GM08714 (cell line): ENCODE results near the gene COL23A1.
"Not testable (repeated sequence)": the region's sequence is repeated elsewhere in the genome, so short reads cannot be mapped to it uniquely, and the experiment has no call there.

Experiments
- H3K4me3 ChIP-seq: fragments of 200-500 bp; sonication (Bioruptor generic); 2 replicates; pipeline ENCODE4 v1.5.1; 2014; ENCODE audit warnings: mild to moderate bottlenecking, low read length, inconsistent platforms
- ZNF274 ChIP-seq: IDR thresholded peaks from 2 replicates; pipeline ENCODE4 v1.6.1; 2012; ENCODE audit warnings: mild to moderate bottlenecking, low read depth, low read length

Gene COL23A1

DNA sequence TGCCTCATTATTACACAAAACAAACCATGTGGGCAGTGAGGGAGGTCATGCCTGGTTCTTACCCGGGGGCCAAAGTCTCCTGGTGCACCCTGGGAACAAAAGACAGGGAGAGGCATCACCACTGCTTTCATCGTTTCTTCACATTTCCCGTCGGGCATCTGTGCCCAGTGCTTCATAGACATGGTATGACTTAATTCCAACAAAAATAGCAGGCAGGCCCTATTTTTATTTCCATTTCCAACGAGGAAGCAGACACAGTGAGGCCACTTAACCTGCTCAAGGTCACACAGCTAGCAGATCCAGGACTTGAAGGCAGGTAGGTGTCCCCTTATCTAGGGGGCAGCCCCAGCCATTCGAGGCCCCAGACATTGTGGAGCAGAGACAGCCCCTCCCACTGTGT is 322.9 kb downstream of the COL23A1 start:
- no peak for TF ChIP-seq ZNF274
- H3K4me3 ChIP-seq: no peak overlapping the region

- TF ChIP-seq ZNF274: no peak
- H3K4me3 ChIP-seq: no peak overlapping the region
These were observed 323.6 kb downstream of the COL23A1 start for GRCh38 chr5:178266581-178266980.

- TF ChIP-seq ZNF274: no peak
- no peak overlapping the region for H3K4me3 ChIP-seq
These were observed 324.4 kb downstream of the COL23A1 start for GRCh38 chr5:178265746-178266145.

DNA sequence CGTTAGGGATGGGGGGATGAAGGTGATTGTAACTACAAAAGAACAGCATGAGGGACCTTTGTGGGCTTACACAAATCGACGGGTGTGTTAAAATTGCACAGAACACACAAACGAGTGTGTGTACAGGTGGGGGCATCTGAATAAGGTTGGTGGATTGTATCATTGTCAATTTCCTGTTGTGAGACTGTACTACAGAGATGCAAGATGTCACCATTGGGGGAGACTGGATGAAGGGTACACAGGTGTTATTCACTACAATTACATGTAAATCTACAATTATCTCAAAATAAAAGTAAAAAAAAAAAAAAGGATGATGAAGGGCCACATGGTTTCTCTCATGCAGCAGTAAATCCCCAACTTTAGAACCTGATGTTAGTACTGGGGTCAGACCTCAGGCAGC is 326.1 kb downstream of the COL23A1 start:
- H3K4me3 ChIP-seq: no peak overlapping the region
- no peak for TF ChIP-seq ZNF274

DNA sequence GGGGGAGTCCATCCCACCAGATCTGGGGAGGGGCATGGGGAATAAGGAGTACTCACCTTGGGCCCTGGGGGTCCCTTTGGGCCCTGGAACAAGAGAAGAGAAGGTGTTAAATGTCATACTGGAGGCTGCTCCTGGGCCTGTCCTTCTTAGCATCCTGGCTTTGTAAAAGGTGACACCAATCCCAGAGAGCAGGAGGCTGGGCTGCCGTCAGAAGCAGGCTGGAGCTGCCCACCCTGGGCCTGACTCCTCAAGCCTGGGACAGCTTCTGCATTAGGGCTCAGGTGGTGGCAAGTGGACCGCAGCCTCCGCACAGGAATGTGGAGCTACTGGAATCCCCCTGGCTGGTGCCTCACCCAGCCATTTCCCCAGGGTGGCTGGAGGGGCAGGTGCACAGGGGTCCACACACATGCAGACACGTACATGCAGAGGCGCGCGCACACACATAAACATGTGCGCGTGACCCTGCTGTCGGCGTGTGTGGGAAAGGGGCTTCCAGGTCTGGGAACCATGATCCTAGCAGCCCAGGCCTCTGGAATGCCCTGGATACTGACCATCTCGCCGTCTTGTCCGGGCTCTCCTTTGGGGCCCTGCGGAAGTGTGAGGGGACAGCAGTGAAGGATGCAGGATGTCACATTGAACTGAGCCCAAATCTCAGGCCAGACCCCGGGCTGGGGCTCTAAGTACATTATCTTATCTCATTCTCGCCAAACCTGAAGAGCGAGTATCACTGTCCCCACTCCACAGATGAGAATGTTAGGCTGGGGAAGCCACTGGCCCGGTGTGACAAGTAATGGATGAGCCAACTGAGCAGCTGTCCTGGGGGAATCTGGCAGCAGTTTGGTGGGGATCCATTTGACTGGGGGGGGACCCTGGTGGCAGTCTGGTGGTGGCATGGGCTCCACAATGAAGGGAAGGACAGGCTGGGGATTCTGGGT is 328.3 kb downstream of the COL23A1 start:
- no peak for TF ChIP-seq ZNF274
- no peak overlapping the region for H3K4me3 ChIP-seq

- TF ChIP-seq ZNF274: no peak
- no peak overlapping the region for H3K4me3 ChIP-seq
These were observed 330.3 kb downstream of the COL23A1 start for GRCh38 chr5:178259623-178260536.

GRCh38 chr5:178257650-178258049 is 332.5 kb downstream of the COL23A1 start:
- TF ChIP-seq ZNF274: no peak
- no peak overlapping the region for H3K4me3 ChIP-seq

DNA sequence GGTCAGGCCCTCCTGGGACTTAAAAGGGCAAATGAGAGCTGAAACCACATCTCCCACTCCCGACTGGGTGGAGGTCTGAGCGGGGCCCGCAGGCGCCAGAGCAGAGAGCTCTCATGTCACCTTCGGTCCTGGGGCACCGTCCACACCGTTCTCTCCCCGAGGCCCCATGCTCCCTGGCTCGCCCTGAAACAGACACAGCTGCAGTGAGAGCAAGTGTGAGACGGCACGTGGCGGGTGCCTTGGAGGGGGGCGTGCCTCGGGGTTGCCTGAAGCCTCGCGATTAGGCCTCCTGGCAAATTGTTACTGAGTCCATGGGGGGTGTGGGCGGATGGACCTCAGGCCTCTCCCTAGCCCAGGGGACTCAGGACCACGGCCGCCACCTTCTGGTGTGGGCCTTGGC is 333.4 kb downstream of the COL23A1 start:
- H3K4me3 ChIP-seq: no peak overlapping the region

DNA sequence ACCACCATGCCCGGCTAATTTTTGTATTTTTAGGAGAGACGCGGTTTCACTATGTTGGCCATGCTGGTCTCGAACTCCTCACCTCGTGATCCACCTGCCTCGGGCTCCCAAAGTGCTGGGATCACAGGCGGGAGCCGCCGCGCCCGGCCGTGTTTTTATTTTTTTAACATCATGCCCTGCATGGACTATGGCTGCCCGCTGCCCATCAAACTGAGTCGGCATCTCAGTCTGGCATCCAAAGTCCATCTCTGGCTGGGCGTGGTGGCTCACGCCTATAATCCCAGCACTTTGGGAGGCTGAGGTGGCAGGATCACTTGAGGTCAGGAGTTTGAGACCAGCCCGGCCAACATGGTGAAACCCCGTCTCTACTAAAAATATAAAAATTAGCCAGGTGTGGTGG is 336.6 kb downstream of the COL23A1 start:
- not testable (repeated sequence) for H3K4me3 ChIP-seq

More for the DNA sequence above, 333.4 kb downstream of the COL23A1 start:
- TF ChIP-seq ZNF274: no peak

DNA sequence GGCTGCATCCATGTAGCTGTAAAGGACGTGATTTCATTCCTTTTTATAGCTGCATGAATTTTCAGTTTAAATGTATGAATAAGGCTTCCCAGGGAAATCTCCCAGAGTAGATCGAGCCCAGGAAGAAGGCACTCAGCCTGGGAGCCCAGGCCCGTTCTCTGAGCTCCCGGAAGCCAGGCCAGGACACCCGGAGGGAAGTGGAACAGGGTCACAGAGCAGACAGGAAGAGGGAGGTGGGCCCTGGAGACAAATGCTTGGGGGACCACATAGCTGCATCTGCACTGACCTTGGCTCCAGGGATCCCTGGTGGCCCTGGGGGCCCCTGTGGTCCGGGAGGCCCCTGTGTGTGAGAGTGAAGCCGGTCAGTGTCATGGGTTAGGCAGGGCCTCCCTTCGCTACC is 337.9 kb downstream of the COL23A1 start:
- TF ChIP-seq ZNF274: no peak
- H3K4me3 ChIP-seq: no peak overlapping the region

DNA sequence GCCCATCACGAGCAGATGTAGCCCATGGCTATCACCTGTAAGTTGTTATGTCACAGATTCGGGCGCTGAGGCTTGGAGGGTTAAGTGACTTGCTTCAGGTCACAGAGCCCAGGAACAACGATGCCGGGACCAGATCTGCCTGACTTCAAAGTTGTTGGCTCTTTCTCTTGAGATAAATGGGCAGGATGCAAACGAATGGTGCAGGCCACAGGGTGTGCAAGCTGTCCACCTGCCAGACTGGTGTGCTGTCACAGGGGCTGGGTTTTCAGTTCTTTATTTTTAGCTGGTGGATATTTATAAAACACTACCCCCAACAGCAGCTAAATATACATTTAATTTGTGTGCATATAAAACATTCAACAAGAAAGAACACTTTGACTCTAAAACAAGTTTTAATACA is 339.9 kb downstream of the COL23A1 start:
- H3K4me3 ChIP-seq: no peak overlapping the region
- TF ChIP-seq ZNF274: no peak

GRCh38 chr5:178249191-178249989 is 340.8 kb downstream of the COL23A1 start:
- H3K4me3 ChIP-seq: no peak overlapping the region
- no peak for TF ChIP-seq ZNF274

- TF ChIP-seq ZNF274: no peak
- H3K4me3 ChIP-seq: no peak overlapping the region
These were observed 341.4 kb downstream of the COL23A1 start for GRCh38 chr5:178248750-178249149.
